A549 (cell line): Measurements from ENCODE around the gene ERICH2. TPM values are rescaled to one million over a fixed set of nuclear protein-coding genes. Genes with fewer than 3 reads are reported as not detected.

ENCODE experiments used
- ATAC-seq, 2 experiments: fragments of 200-7000 bp in 1 of 2; fragments of >200 bp in 1 of 2; cut with Nextera tagmentation in 1 of 2; cut with Tn5 transposase in 1 of 2; 3 replicates each; pipeline versions ENCODE4 v1.8.0 to v1.9.1; 2018 to 2020; ENCODE audit warnings: mild to moderate bottlenecking in 1 of 2, moderate library complexity in 1 of 2
- CTCF ChIA-PET: fragments of 300-600 bp; sonication (Branson Sonifier 250); formaldehyde crosslinking; extraction: SDS; loops from one replicate; lab custom pipeline; 2021; ENCODE audit warnings: antibody characterized with exemption, inconsistent platforms; lab: Yijun Ruan, JAX
- POLR2A ChIA-PET: fragments of 350-600 bp; formaldehyde crosslinking; extraction: SDS; loops from one replicate; lab custom pipeline; 2021; ENCODE audit warnings: antibody characterized with exemption, inconsistent platforms; lab: Yijun Ruan, JAX
- DNase-seq, 2 experiments: peaks; one replicate each; pipeline versions ENCODE4 v3.0.0 to v3.0.0-alpha.2; 2011 to 2016; ENCODE audit warnings: low read depth in 1 of 2, low spot score in 1 of 2
- FAIRE-seq: peaks from 2 replicates; lab custom pipeline; 2011; peaks lifted over from hg19 to GRCh38; lab: Jason Lieb, UNC
- H3K27ac ChIP-seq, 2 experiments: fragments of >200 bp; sonication (Bioruptor Twin); formaldehyde crosslinking; 3 replicates each; pipeline ENCODE4 v1.5.1; 2016 to 2017
- H3K4me1 ChIP-seq: fragments of >200 bp; sonication (Bioruptor Twin); formaldehyde crosslinking; 3 replicates; pipeline ENCODE4 v1.6.1; 2016
- H3K4me2 ChIP-seq: fragments of >200 bp; sonication (Bioruptor Twin); formaldehyde crosslinking; 3 replicates; pipeline ENCODE4 v1.6.1; 2016
- H3K4me3 ChIP-seq: fragments of >200 bp; sonication (Bioruptor Twin); formaldehyde crosslinking; 3 replicates; pipeline ENCODE4 v1.5.1; 2016
- H3K9me3 ChIP-seq: fragments of >200 bp; sonication (Bioruptor Twin); formaldehyde crosslinking; 3 replicates; pipeline ENCODE4 v1.6.1; 2016
- CHD4 ChIP-seq: fragments of 200-600 bp; sonication (generic); IDR thresholded peaks from 2 replicates; pipeline ENCODE4 v1.6.1; 2016; ENCODE audit warnings: antibody characterized with exemption, mild to moderate bottlenecking, borderline replicate concordance
- EHMT2 ChIP-seq: fragments of 200-600 bp; sonication (generic); IDR thresholded peaks from 2 replicates; pipeline ENCODE4 v1.6.1; 2016; ENCODE audit warnings: antibody characterized with exemption, low read depth, mild to moderate bottlenecking, moderate library complexity
- ESRRA ChIP-seq: fragments of 150-350 bp; IDR thresholded peaks from 2 replicates; pipeline ENCODE4 v1.6.1; 2014; ENCODE audit warnings: mild to moderate bottlenecking, low read length, borderline replicate concordance
- HMGXB4 ChIP-seq: fragments of 250-450 bp; sonication (Bioruptor Pico); IDR thresholded peaks from 2 replicates; pipeline ENCODE4 v1.5.0; 2021; ENCODE audit warnings: mild to moderate bottlenecking, moderate library complexity, borderline replicate concordance
- HOXA7 ChIP-seq: fragments of 250-450 bp; sonication (Bioruptor Pico); IDR thresholded peaks from 2 replicates; pipeline ENCODE4 v1.5.0; 2020; ENCODE audit warnings: mild to moderate bottlenecking, moderate library complexity
- HOXB13 ChIP-seq: fragments of 250-450 bp; sonication (Bioruptor Pico); IDR thresholded peaks from 2 replicates; pipeline ENCODE4 v1.5.0; 2020; ENCODE audit warnings: low read depth, mild to moderate bottlenecking, moderate library complexity
- HOXB5 ChIP-seq: fragments of 250-450 bp; sonication (Bioruptor Pico); IDR thresholded peaks from 2 replicates; pipeline ENCODE4 v1.5.0; 2020; ENCODE audit warnings: mild to moderate bottlenecking, moderate library complexity
- NR3C1 ChIP-seq: fragments of >200 bp; sonication (Bioruptor Twin); formaldehyde crosslinking; IDR thresholded peaks from 3 replicates; pipeline ENCODE4 v1.6.1; 2017
- RCOR1 ChIP-seq: fragments of 150-350 bp; IDR thresholded peaks from 2 replicates; pipeline ENCODE4 v1.6.1; 2014; ENCODE audit warnings: antibody characterized with exemption, low read length, low read depth
- SMC3 ChIP-seq: fragments of >200 bp; sonication (Bioruptor Twin); formaldehyde crosslinking; IDR thresholded peaks from 3 replicates; pipeline ENCODE4 v1.6.1; 2018; ENCODE audit warnings: inconsistent platforms
- USF2 ChIP-seq: fragments of 450-650 bp; IDR thresholded peaks from 2 replicates; pipeline ENCODE4 v1.6.1; 2014; ENCODE audit warnings: antibody characterized with exemption
- WGBS: methylation state at CpG from one replicate; pipeline ENCODE4 v1.1.6; 2017; ENCODE audit errors: missing lambda C conversion rate; 5-methylcytosine and 5-hydroxymethylcytosine counted together
- polyA plus RNA-seq, 4 experiments: library from polyadenylated mRNA; depleted of rRNA in 3 of 4; stranded (reverse); fragments of >200 nt; fragmentation: RNase III in 1 of 4; extraction: RNeasy Plus Mini Kit Qiagen cat#74134 plus additional on column Dnase treatment in 1 of 4; gene quantifications; 2 replicates in 3 of 4; 3 replicates in 1 of 4; pipeline ENCODE4 v1.2.3, GENCODE V29; 2011 to 2017
- TF ChIP-seq, protein P1 (sequence below): fragments of 200-600 bp; sonication (generic); IDR thresholded peaks from 2 replicates; pipeline ENCODE4 v1.6.1; 2016; ENCODE audit warnings: antibody characterized with exemption, mild to moderate bottlenecking, moderate library complexity

Gene ERICH2
- polyA plus RNA-seq, 2 of the 4 experiments (the other 2 are of a cell fraction), result not detected

DNA sequence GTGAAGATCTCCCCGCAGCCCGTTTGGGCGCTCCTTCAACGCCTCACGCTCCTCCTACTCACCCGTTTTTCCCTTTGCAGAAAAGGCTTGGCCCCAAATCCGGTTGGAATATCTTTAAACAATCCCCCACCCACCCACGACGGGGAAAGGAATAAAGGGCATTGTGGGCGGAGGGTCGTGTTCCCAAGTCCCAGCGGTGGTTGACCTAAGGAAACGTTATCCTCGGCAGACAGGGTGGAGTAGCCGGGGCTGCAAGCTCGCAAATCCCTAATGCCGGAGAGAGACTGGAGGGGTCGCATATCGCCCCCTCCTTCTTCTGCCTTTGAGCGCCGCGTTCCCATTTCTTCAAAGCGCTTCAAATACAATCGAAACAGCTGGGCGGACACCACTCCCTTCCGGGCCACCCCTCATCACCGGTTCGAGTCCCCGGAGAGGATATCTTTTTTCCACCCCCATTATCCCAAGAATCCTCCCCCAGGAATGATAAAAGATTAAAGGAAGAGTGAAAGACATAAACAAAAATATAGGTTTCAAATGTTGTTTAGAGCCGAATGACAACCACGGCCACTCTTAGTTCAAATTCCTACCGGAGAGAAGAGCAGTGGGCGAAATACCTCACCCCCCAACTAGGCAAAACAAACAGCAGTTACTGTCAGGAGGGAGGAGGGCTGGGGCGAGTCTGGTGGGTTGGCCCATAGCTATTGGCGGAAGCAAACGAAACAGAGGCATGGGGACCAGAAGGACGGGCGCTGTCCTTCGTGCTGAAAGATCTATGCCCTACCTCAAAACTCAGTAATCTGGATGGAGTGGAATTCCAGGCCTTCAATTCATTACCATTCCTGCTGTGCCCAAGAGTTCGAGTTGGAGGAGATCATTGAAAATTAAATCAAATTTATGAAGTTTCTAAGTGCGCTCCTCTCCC lies 43.7 kb downstream of the ERICH2 start:
- Histone ChIP-seq H3K4me2 (peak overlapping the region; percentile 15; the same call in 1 of the 3 replicates), H3K27ac (no peak overlapping the region), H3K9me3 (no peaks in the 10 kb centered on the region), H3K4me1 (peaks cover 22% of the 10 kb centered on the region), H3K4me3 (no peak overlapping the region)
- FAIRE-seq (no peak), DNase-seq (peak in 1 of 2 experiments; percentile 22), ATAC-seq (no peak)
- WGBS, result 18% methylated on average over 41 of the region's 41 CpGs
- TF ChIP-seq EHMT2, result peak; percentile 57; the same call in 1 of the 2 replicates
- TF ChIP-seq ESRRA, result no peak
- TF ChIP-seq, protein P1, sequence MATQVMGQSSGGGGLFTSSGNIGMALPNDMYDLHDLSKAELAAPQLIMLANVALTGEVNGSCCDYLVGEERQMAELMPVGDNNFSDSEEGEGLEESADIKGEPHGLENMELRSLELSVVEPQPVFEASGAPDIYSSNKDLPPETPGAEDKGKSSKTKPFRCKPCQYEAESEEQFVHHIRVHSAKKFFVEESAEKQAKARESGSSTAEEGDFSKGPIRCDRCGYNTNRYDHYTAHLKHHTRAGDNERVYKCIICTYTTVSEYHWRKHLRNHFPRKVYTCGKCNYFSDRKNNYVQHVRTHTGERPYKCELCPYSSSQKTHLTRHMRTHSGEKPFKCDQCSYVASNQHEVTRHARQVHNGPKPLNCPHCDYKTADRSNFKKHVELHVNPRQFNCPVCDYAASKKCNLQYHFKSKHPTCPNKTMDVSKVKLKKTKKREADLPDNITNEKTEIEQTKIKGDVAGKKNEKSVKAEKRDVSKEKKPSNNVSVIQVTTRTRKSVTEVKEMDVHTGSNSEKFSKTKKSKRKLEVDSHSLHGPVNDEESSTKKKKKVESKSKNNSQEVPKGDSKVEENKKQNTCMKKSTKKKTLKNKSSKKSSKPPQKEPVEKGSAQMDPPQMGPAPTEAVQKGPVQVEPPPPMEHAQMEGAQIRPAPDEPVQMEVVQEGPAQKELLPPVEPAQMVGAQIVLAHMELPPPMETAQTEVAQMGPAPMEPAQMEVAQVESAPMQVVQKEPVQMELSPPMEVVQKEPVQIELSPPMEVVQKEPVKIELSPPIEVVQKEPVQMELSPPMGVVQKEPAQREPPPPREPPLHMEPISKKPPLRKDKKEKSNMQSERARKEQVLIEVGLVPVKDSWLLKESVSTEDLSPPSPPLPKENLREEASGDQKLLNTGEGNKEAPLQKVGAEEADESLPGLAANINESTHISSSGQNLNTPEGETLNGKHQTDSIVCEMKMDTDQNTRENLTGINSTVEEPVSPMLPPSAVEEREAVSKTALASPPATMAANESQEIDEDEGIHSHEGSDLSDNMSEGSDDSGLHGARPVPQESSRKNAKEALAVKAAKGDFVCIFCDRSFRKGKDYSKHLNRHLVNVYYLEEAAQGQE, result peak; percentile 93
- CTCF ChIA-PET, result interaction anchor here (0.7 to 6.8 kb wide), 46 partner anchors 8 to 1361 kb away, joined by 3 to 95 read pairs (median 5); partner anchors contain the start of gene ERICH2
- POLR2A ChIA-PET, result no interaction called here

- peaks cover 22% of the 10 kb centered on the region for H3K4me1 ChIP-seq
- 44% methylated on average over 31 of the region's 31 CpGs for WGBS
- ATAC-seq (no peak), FAIRE-seq (no peak), DNase-seq (no peak)
- H3K9me3 ChIP-seq, result no peaks in the 10 kb centered on the region
- H3K27ac ChIP-seq, result no peak overlapping the region
- H3K4me2 ChIP-seq, result no peak overlapping the region
- TF ChIP-seq, protein P1, result peak; percentile 80
- no peak for TF ChIP-seq SMC3
- ChIA-PET CTCF (interaction anchor here (0.7 to 6.8 kb wide), 17 partner anchors 18 to 578 kb away, joined by 3 to 95 read pairs (median 9); no protein-coding TSS in a partner anchor), POLR2A (no interaction called here)
- no peak overlapping the region for H3K4me3 ChIP-seq
Measured at GRCh38 chr2:170814533-170815230, 44.5 kb downstream of the ERICH2 start.

- H3K4me2 ChIP-seq, result peak overlapping the region; percentile 98
- CTCF ChIA-PET, result interaction anchor here (0.6 to 6.8 kb wide), 42 partner anchors 8 to 1367 kb away, joined by 3 to 95 read pairs (median 5); partner anchors contain the start of gene ERICH2
- no peak overlapping the region for H3K27ac ChIP-seq
- no peak overlapping the region for H3K4me3 ChIP-seq
- TF ChIP-seq HOXA7 (no peak), RCOR1 (no peak), CHD4 (no peak), HMGXB4 (CRISPR knock-in tag) (no peak), USF2 (no peak), HOXB13 (CRISPR knock-in tag) (no peak), HOXB5 (CRISPR knock-in tag) (no peak), NR3C1 (no peak)
- POLR2A ChIA-PET, result no interaction called here
- H3K9me3 ChIP-seq, result no peaks in the 10 kb centered on the region
- 25% methylated on average over 19 of the region's 19 CpGs for WGBS
- no peak for DNase-seq
- H3K4me1 ChIP-seq, result peaks cover 22% of the 10 kb centered on the region
- FAIRE-seq, result no peak
- ATAC-seq, result 0 out of 6 replicates have a peak, but pooled peaks of 1 of the 2 experiments have one; percentile 1
Measured at GRCh38 chr2:170815311-170815710, 45.1 kb downstream of the ERICH2 start.
